ENCODE results near the gene ZNF205.
"Not testable (repeated sequence)": the region's sequence is repeated elsewhere in the genome, so short reads cannot be mapped to it uniquely, and the experiment has no call there.

ZNF205 gene

GRCh38 chr16:3152027-3152276 is 39.6 kb downstream of the ZNF205 start:
- no peak for DNase-seq

DNA sequence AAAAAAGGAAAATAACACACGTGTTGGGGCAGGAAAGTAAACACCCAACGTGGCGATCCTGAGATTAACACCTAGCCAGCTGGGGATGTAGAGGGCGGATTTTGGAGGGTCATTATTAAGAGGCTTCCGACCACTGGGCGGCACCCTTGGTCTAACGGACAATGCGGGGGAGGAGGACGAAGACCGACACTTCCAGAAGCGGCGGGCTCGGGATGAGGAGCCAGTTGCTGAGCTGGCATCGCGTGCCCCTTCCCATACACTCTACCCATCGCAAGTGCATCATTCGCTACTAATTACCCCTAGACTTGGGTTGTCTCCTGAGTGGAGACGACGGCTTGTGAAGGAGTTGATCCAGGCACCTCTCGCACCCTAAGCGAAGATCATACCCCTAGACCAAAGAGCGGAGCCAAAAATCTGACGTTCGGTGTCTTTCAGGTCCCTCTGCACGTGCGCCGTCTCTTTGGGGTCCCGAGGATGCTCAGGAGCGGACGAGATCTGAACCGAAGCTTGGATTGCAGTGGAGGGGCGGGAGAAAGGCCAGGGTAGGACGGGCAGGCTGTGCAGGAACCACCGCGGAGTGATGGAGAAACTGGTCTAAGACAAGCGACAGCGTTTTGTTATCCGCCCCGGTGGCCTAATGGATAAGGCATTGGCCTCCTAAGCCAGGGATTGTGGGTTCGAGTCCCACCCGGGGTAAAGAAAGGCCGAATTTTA is 40.0 kb downstream of the ZNF205 start:
- peak; percentile 84 for DNase-seq

DNA sequence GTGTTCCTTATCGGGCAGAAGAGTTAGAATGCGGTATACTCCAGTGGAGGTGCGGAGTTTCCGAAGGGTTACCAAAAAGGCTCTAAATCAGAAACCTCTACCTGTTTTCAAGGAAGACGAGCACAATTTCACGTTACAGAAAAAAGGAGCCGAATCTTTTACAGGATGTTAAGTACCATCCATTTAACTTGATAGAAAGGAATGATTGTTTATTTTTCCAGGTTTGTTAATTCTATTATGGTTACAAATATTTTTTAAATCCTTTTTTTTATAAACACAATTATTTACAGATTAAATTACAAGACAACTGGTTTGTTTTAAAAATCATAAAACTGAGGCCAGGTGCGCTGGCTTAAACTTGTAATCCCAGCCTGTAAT is 40.6 kb downstream of the ZNF205 start:
- DNase-seq: no peak

DNA sequence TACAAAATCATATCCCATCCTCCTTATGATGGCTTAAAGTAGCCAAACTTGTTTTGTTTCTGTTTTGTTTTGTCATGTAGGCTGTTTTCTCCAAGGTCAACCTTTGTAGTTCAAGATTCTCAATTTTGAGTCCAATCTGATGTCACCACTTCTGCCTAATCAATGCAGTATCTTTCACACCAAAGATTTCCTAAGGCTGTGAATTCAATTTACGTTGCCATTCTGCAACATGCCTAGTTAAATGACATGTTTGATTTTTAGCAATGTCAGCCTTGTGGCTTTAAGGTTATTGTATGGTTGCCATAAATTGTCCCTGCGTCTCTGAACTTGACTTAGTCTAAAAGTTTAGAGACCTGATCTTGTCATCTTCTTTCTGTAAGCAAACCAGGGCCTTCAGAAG is 42.8 kb downstream of the ZNF205 start:
- no peak for DNase-seq

- DNase-seq: no peak
Observed at GRCh38 chr16:3155972-3156371, 43.6 kb downstream of the ZNF205 start.

GRCh38 chr16:3157229-3158025 is 45.0 kb downstream of the ZNF205 start:
- peak; percentile 67 for DNase-seq

DNA sequence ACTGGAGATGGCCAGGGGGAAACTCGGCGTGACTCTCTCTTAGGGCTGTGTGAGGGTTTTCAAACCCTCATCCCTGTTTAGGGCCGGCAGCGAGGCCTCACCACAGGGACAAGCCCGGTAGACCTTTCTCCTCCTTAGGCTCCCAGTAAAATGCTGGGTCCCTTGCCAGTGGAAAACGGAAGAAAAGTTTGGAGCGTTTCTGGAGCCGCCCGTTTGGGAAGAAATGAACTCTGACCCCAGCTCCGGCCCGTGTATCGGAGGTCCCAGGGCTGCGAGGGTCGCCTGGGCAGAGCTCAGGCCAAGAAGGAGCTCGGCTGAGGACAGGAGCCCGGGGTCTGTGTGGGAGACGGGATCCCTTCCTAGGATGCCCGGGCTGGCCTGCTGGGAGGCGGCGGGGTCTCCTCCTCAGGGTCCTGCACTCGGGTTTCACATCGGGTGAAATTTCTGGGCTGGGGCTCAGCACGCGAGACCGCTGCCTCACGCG is 45.7 kb downstream of the ZNF205 start:
- DNase-seq: no peak

DNA sequence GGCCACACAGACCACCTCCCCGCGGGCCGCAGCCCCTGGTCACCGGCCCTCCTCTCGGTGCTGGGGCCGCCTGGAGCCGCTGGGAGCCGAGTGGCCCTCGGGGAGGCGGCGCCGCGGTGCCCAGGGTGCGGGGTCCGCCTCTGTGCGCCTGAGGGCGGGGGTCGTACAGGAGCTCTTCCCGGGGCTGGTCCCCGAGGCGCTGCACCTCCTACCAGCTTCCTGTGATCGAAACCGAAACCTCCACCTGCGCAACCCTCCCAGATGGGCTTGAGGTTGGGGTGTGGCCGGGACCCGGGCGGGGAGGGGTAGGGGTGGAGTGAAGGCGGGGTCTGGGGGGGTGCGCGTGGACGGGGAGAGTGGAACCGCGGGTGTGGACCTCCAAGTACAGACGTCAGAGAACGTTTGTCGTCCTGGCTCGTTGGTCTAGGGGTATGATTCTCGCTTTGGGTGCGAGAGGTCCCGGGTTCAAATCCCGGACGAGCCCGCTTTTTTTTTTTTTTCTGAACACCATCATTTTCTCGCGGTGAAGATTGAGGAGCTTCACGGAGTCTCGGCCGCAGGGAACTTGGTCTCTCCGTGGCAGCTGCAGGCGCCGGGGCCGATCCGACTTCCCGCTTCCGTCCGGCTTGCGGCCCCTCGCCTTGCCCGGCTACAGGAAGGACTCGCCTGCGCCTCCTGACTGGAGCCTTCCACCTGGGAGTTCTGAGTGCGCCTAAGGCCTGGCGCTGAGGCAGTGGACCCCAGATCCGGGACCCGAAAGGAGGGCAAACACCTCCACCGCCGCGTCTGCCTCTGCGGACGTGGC is 46.3 kb downstream of the ZNF205 start:
- peak; percentile 23 for DNase-seq

- DNase-seq: peak; percentile 22
Observed at GRCh38 chr16:3161235-3162018, 49.0 kb downstream of the ZNF205 start.

DNA sequence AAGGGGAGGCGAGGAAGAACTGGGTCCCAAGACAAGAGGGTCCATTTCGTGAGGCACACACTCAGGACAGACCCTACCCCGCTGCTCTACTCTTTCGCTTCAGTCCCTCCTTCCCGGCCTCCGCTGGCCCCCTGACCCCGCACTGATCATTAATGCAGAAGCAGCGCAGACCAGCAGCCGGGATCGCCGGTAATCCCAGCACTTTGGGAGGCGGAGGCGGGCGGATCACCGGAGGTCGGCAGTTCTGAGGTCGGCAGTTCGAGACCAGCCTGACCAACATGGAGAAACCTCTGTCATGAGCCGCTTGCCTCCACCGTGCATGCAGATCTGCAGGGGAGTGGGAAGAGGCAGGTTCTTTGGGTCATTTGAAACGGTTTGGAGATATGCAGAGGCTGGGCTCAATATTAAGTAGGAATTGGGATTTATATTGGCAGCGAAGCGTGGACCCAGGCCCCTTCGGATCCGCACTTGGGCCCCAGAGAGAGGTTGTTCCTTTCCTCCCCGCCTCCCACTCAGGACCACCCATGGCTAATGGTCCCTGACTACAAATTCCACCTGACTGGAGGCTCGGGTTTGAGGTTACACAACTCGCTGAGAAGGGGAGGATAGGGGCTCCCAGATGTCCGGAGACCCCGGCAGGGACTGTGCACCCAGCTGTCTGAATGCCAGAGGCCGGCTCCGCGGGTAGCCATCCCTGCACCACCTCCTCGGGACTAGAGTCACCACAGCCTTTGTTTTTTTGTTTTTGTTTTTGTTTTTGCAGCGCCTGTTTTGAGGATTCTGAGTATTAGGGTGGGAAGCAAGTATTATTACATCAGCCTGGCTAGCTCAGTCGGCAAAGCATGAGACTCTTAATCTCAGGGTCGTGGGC is 52.0 kb downstream of the ZNF205 start:
- no peak for DNase-seq

DNA sequence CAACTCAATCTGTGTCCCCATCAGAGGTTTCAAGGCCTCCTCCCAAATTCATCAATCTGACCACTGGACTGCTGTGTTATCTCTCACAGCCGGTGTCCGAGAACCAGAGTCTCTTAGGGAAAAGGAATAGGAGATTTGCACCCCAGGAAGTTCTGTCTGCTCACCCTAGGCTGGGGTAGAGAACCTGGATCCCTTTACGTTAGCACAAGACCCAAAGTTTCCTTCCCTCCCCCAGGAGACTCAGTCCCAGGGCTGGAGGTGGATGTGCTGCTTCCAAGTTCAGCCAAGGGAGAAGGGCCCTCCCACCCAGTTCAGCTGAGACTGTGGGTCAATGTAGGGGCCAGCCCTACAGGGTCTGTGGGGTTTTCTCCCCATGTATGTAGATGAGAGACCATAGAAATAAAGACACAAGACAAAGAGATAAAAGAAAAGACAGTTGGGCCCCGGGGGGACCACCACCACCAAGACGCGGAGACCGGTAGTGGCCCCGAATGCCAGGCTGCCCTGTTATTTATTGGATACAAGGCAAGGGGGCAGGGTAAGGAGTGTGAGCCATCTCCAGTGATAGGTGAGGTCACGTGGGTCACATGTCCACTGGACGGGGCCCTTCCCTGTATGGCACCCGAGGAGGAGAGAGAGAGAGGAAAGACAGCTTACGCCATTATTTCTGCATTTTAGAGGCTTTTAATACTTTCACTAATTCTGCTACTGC is 52.9 kb downstream of the ZNF205 start:
- no peak for DNase-seq

DNA sequence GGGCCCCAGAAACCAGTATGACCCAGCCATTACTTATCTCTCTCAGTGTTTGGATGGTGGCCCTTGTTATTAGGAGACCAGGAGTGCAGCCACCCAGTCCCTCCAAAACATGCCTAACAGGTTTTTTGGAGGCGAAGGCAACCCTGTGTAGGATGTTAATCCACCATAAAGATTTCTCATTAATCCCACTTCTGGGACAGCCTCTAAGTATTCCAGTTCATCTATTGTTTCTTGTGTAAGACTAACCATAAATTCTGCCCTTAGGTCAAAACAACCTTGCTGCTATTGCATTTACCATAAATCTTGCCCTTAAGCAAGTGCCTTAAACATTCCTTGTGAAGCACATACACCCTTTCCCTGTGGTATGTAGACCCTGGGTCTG is 54.1 kb downstream of the ZNF205 start:
- DNase-seq: no peak

GRCh38 chr16:3168729-3169128 is 56.3 kb downstream of the ZNF205 start:
- not testable (repeated sequence) for DNase-seq

All from NCI-H510A treated with DMSO at 0.1 percent for 48 hours (cell line).